Measurements from ENCODE around the gene PCDHGB2.
"Not testable (repeated sequence)": the region's sequence is repeated elsewhere in the genome, so short reads cannot be mapped to it uniquely, and the experiment has no call there.

Gene PCDHGB2

GRCh38 chr5:141359790-141360426, at the start of gene PCDHGB2:
PCDHGB2 (plus strand) TSS chr5:141359994; CDS start chr5:141360136, 142 bp downstream.
- peak; percentile 58 for DNase-seq (ENCODE audit: low spot score)

- DNase-seq (ENCODE audit: low spot score), result no peak
Measured at GRCh38 chr5:141313711-141314110, 46.1 kb upstream of the PCDHGB2 start.

GRCh38 chr5:141316963-141317362, 42.8 kb upstream of the PCDHGB2 start:
- not testable (repeated sequence) for DNase-seq (ENCODE audit: low spot score)

- no peak for DNase-seq (ENCODE audit: low spot score)
Measured at GRCh38 chr5:141319202-141319601, 40.6 kb upstream of the PCDHGB2 start.

- DNase-seq (ENCODE audit: low spot score), result no peak
Measured at GRCh38 chr5:141319699-141320098, 40.1 kb upstream of the PCDHGB2 start.

GRCh38 chr5:141320225-141321169, 39.3 kb upstream of the PCDHGB2 start, which contains the start of gene TAF7:
TAF7 (minus strand) TSS chr5:141320784; CDS start chr5:141320044, 740 bp downstream.
- peak; percentile 97 for DNase-seq (ENCODE audit: low spot score)

- no peak for DNase-seq (ENCODE audit: low spot score)
Measured at GRCh38 chr5:141322261-141322660, 37.5 kb upstream of the PCDHGB2 start.

- peak; percentile 81 for DNase-seq (ENCODE audit: low spot score)
Measured at GRCh38 chr5:141326088-141326854, 33.5 kb upstream of the PCDHGB2 start.

- DNase-seq (ENCODE audit: low spot score), result no peak
Measured at GRCh38 chr5:141328231-141328630, 31.6 kb upstream of the PCDHGB2 start.

GRCh38 chr5:141330299-141331080, 29.3 kb upstream of the PCDHGB2 start, which contains the start of gene PCDHGA1:
PCDHGA1 (plus strand) TSS chr5:141330514.
- peak; percentile 63 for DNase-seq (ENCODE audit: low spot score)

GRCh38 chr5:141332571-141332970, 27.2 kb upstream of the PCDHGB2 start:
- DNase-seq (ENCODE audit: low spot score), result not testable (repeated sequence)

- peak; percentile 54 for DNase-seq (ENCODE audit: low spot score)
Measured at GRCh38 chr5:141338538-141339306, 21.1 kb upstream of the PCDHGB2 start, which contains the start of gene PCDHGA2. PCDHGA2 (plus strand) TSS chr5:141338760.

- DNase-seq (ENCODE audit: low spot score), result not testable (repeated sequence)
Measured at GRCh38 chr5:141340781-141341354, 18.9 kb upstream of the PCDHGB2 start.

GRCh38 chr5:141342773-141343172, 17.0 kb upstream of the PCDHGB2 start:
- no peak for DNase-seq (ENCODE audit: low spot score)

GRCh38 chr5:141343242-141343952, 16.4 kb upstream of the PCDHGB2 start, which contains the start of gene PCDHGA3:
PCDHGA3 (plus strand) TSS chr5:141343829; CDS start chr5:141344034, 205 bp downstream.
- DNase-seq (ENCODE audit: low spot score), result no peak

GRCh38 chr5:141343953-141344463, 15.8 kb upstream of the PCDHGB2 start:
- DNase-seq (ENCODE audit: low spot score), result no peak

GRCh38 chr5:141345327-141345726, 14.5 kb upstream of the PCDHGB2 start:
- DNase-seq (ENCODE audit: low spot score), result no peak

GRCh38 chr5:141346017-141346416, 13.8 kb upstream of the PCDHGB2 start:
- DNase-seq (ENCODE audit: low spot score), result not testable (repeated sequence)

Measured in AG08395 (cell line).